Stimulated activated CD8-positive, alpha-beta memory T cell treated with anti-CD3 and anti-CD28 coated beads, Interleukin-12 subunit alpha, Interleukin-12 subunit beta, amount 100 ng/mL, for 24 hours (primary cell): Measurements from ENCODE around the gene MKLN1.
A peak's percentile ranks its signal among the peaks of the same experiment; 100 is the strongest.
"Not testable (repeated sequence)": the region's sequence is repeated elsewhere in the genome, so short reads cannot be mapped to it uniquely, and the experiment has no call there.

Source experiments
- DNase-seq: peaks from one replicate; pipeline ENCODE4 v3.0.0-alpha.2; 2020; ENCODE audit errors: extremely low read depth

MKLN1 gene

GRCh38 chr7:131327626-131328376 lies at the start of gene MKLN1:
TSS of gene MKLN1 (plus strand) at chr7:131327876. CDS start at chr7:131327900, 24 bp downstream.
- peak; percentile 82 for DNase-seq

GRCh38 chr7:131279044-131279443 lies 48.6 kb upstream of the MKLN1 start:
- DNase-seq, result no peak

GRCh38 chr7:131281266-131282048 lies 46.2 kb upstream of the MKLN1 start:
- no peak for DNase-seq

GRCh38 chr7:131284702-131285419 lies 42.8 kb upstream of the MKLN1 start:
- no peak for DNase-seq

- DNase-seq, result no peak
These were observed 42.1 kb upstream of the MKLN1 start for GRCh38 chr7:131285556-131285955.

- no peak for DNase-seq
These were observed 39.2 kb upstream of the MKLN1 start for GRCh38 chr7:131288450-131288849.

GRCh38 chr7:131289051-131289450 lies 38.6 kb upstream of the MKLN1 start:
- DNase-seq, result no peak

- no peak for DNase-seq
These were observed 35.4 kb upstream of the MKLN1 start for GRCh38 chr7:131292141-131292905.

GRCh38 chr7:131293018-131293417 lies 34.7 kb upstream of the MKLN1 start:
- DNase-seq, result no peak

- no peak for DNase-seq
These were observed 33.1 kb upstream of the MKLN1 start for GRCh38 chr7:131294553-131294952.

GRCh38 chr7:131298608-131298992 lies 29.1 kb upstream of the MKLN1 start:
- no peak for DNase-seq

- DNase-seq, result no peak
These were observed 28.6 kb upstream of the MKLN1 start for GRCh38 chr7:131299074-131299473.

GRCh38 chr7:131300078-131300477 lies 27.6 kb upstream of the MKLN1 start:
- no peak for DNase-seq

- no peak for DNase-seq
These were observed 26.9 kb upstream of the MKLN1 start for GRCh38 chr7:131300572-131301466.

- DNase-seq, result no peak
These were observed 25.2 kb upstream of the MKLN1 start for GRCh38 chr7:131302446-131302845.

- DNase-seq, result no peak
These were observed 24.6 kb upstream of the MKLN1 start for GRCh38 chr7:131302876-131303707.

GRCh38 chr7:131305152-131305551 lies 22.5 kb upstream of the MKLN1 start:
- no peak for DNase-seq

GRCh38 chr7:131306041-131306440 lies 21.6 kb upstream of the MKLN1 start:
- not testable (repeated sequence) for DNase-seq

- no peak for DNase-seq
These were observed 20.9 kb upstream of the MKLN1 start for GRCh38 chr7:131306777-131307176.

- DNase-seq, result no peak
These were observed 20.0 kb upstream of the MKLN1 start for GRCh38 chr7:131307627-131308026.
